CD4-positive, alpha-beta T cell (primary cell): Measurements from ENCODE around the gene SRSF11. TPM values are rescaled to one million over a fixed set of nuclear protein-coding genes. Genes with fewer than 3 reads are reported as not detected.

Experiments
- ATAC-seq: fragments of 200-7000 bp; cut with Tn5 transposase; one replicate; pipeline ENCODE4 v1.10.0; 2022; ENCODE audit warnings: mild to moderate bottlenecking; ENCODE audit not compliant: poor library complexity
- CTCF ChIA-PET: fragments of 350-600 bp; sonication (Branson Sonifier 250); formaldehyde crosslinking; loops from one replicate; lab custom pipeline; 2021; ENCODE audit warnings: antibody characterized with exemption, inconsistent platforms; lab: Charles Lee
- POLR2A ChIA-PET: fragments of 350-600 bp; sonication (Branson Sonifier 250); formaldehyde crosslinking; loops from one replicate; lab custom pipeline; 2021; ENCODE audit warnings: antibody characterized with exemption, inconsistent platforms; lab: Charles Lee
- DNase-seq, 14 experiments: peaks; one replicate each; pipeline ENCODE4 v3.0.0-alpha.2; 2013 to 2020; ENCODE audit warnings: mixed read lengths in 2 of 14
- H3K27ac ChIP-seq, 2 donors: one replicate each; pipeline versions ENCODE4 v1.5.1 to v1.7.0; 2013; ENCODE audit warnings: low read length in 2 of 2, low read depth in 1 of 2, mild to moderate bottlenecking in 1 of 2
- H3K27me3 ChIP-seq, 2 experiments: 1 replicate in 1 of 2; 2 replicates in 1 of 2; pipeline versions ENCODE4 v1.6.1 to v1.7.0; 2013; ENCODE audit warnings: low read length in 2 of 2, control low read depth in 1 of 2, mild to moderate bottlenecking in 1 of 2, moderate library complexity in 1 of 2; ENCODE audit not compliant: insufficient read depth in 2 of 2, control insufficient read depth in 1 of 2
- H3K36me3 ChIP-seq: one replicate; pipeline ENCODE4 v1.6.1; 2013; ENCODE audit warnings: low read length, control low read depth; ENCODE audit not compliant: insufficient read depth
- H3K4me1 ChIP-seq: one replicate; pipeline ENCODE4 v1.6.1; 2013; ENCODE audit warnings: low read length, control low read depth; ENCODE audit not compliant: insufficient read depth
- H3K4me3 ChIP-seq: one replicate; pipeline ENCODE4 v1.5.1; 2013; ENCODE audit warnings: mild to moderate bottlenecking, low read length, moderate library complexity
- H3K9me3 ChIP-seq, 2 experiments: 1 replicate in 1 of 2; 2 replicates in 1 of 2; pipeline versions ENCODE4 v1.6.1 to v1.7.0; 2013; ENCODE audit warnings: low read length in 2 of 2, mild to moderate bottlenecking in 2 of 2, control low read depth in 1 of 2, moderate library complexity in 1 of 2; ENCODE audit not compliant: control insufficient read depth in 1 of 2, insufficient read depth in 1 of 2
- H3K27ac Mint-ChIP-seq: one replicate; pipeline ENCODE4 v1.8.0; 2020; ENCODE audit warnings: mixed read lengths
- H3K27me3 Mint-ChIP-seq: one replicate; pipeline ENCODE4 v1.8.0; 2021; ENCODE audit warnings: mixed read lengths
- H3K36me3 Mint-ChIP-seq: one replicate; pipeline ENCODE4 v1.8.0; 2021; ENCODE audit warnings: low read depth, mixed read lengths
- H3K4me1 Mint-ChIP-seq: one replicate; pipeline ENCODE4 v1.8.0; 2021; ENCODE audit warnings: low read depth, mixed read lengths
- H3K4me3 Mint-ChIP-seq: one replicate; pipeline ENCODE4 v1.8.0; 2020; ENCODE audit warnings: mild to moderate bottlenecking, mixed read lengths
- H3K9me3 Mint-ChIP-seq: one replicate; pipeline ENCODE4 v1.8.0; 2020; ENCODE audit warnings: mixed read lengths
- intact Hi-C, 2 experiments: fragments of 100-400 bp; cut with DNase I in 1 of 2; cut with micrococcal nuclease in 1 of 2; formaldehyde crosslinking; loops; one replicate each; pipeline versions ENCODE4 v1.15.1 to v1.9.0; 2023 to 2025; cut with DNase I, micrococcal nuclease
- total RNA-seq, 174 experiments: library from RNA in 2 of 174; stranded (reverse) in 2 of 174; gene quantifications; one replicate each; pipeline ENCODE4 v1.2.3 and lab custom pipeline; 2021 to 2026
- TF ChIP-seq, protein P1 (sequence below): fragments of 200-600 bp; IDR thresholded peaks from one replicate; pipeline ENCODE4 v1.8.0; 2022; ENCODE audit warnings: antibody characterized with exemption, mild to moderate bottlenecking

Gene SRSF11
- total RNA-seq, 2 experiments from 2014 or later: 454 to 459 TPM

DNA sequence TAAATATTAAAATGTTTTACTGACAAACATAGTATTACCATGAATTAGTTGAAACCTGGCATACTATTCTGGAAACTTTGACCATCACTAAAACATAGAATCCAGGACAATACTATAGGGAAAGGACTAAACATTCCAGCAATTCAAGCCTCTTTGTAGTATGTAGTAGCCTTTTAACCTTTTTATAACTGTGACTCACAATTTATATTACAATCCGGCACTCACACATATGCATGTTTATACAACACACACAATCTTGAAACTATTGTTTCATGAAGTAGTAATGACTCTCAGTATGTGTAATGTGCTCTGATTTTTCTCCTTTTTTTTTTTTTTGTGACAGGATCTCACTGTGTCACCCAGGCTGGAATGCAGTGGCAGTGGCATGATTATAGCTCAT, 69.0 kb downstream of the SRSF11 start:
- no peaks in the 10 kb centered on the region for H3K27me3 ChIP-seq
- H3K9me3 ChIP-seq: no peaks in the 10 kb centered on the region
- Mint-ChIP-seq H3K36me3 (peaks cover 75% of the 10 kb centered on the region), H3K9me3 (no peaks in the 10 kb centered on the region), H3K4me1 (peaks cover 5% of the 10 kb centered on the region), H3K27me3 (no peaks in the 10 kb centered on the region), H3K4me3 (no peak overlapping the region), H3K27ac (no peak overlapping the region)
- peaks cover 48% of the 10 kb centered on the region for H3K36me3 ChIP-seq
- no peak overlapping the region for H3K4me3 ChIP-seq
- ATAC-seq (no peak), DNase-seq (no peak)
- POLR2A ChIA-PET: no interaction called here
- TF ChIP-seq, protein P1, sequence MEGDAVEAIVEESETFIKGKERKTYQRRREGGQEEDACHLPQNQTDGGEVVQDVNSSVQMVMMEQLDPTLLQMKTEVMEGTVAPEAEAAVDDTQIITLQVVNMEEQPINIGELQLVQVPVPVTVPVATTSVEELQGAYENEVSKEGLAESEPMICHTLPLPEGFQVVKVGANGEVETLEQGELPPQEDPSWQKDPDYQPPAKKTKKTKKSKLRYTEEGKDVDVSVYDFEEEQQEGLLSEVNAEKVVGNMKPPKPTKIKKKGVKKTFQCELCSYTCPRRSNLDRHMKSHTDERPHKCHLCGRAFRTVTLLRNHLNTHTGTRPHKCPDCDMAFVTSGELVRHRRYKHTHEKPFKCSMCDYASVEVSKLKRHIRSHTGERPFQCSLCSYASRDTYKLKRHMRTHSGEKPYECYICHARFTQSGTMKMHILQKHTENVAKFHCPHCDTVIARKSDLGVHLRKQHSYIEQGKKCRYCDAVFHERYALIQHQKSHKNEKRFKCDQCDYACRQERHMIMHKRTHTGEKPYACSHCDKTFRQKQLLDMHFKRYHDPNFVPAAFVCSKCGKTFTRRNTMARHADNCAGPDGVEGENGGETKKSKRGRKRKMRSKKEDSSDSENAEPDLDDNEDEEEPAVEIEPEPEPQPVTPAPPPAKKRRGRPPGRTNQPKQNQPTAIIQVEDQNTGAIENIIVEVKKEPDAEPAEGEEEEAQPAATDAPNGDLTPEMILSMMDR: no peak
- no peak overlapping the region for H3K27ac ChIP-seq
- intact Hi-C loops: no loop called here
- no peaks in the 10 kb centered on the region for H3K4me1 ChIP-seq
- CTCF ChIA-PET: no interaction called here

DNA sequence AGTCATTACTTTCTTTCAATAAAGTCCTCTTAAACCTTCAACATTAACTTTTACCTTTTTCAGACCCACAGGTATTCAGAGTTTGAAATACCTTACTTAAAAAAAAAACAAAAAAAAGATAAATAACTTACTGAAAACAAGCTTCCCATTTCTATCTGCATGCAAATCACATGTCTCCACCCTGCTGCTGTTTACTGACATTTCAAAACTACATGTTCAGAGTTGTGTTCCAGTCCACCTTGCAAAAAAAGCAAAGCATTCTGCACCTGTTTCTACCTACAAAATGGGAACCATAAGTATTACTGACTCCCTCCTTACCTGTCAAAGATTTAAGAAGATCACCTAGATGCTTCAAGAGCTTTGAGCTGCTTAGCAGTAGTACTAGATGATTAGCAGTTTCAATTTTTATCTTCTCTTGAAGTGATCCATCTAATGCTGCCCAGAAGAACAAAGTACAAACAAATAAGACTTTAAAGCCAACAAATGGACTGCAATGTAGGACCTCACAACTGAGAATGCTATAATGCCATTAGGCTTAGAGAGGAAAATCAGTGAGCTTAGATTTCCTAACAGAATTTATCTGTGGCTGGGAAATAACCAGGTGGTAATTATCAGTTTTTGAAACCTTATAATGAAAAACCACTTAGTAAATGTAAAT, 72.1 kb downstream of the SRSF11 start:
- DNase-seq: no peak
- Mint-ChIP-seq H3K27me3 (no peaks in the 10 kb centered on the region), H3K27ac (no peak overlapping the region), H3K36me3 (peaks cover 80% of the 10 kb centered on the region), H3K4me1 (peaks cover 3% of the 10 kb centered on the region), H3K4me3 (no peak overlapping the region), H3K9me3 (no peaks in the 10 kb centered on the region)
- Histone ChIP-seq H3K27ac (no peak overlapping the region), H3K27me3 (no peaks in the 10 kb centered on the region), H3K4me1 (no peaks in the 10 kb centered on the region), H3K4me3 (no peak overlapping the region), H3K36me3 (peaks cover 60% of the 10 kb centered on the region), H3K9me3 (no peaks in the 10 kb centered on the region)
- intact Hi-C loops: no loop called here
- CTCF ChIA-PET: no interaction called here
- no peak for ATAC-seq
- TF ChIP-seq, protein P1: no peak
- POLR2A ChIA-PET: no interaction called here

DNA sequence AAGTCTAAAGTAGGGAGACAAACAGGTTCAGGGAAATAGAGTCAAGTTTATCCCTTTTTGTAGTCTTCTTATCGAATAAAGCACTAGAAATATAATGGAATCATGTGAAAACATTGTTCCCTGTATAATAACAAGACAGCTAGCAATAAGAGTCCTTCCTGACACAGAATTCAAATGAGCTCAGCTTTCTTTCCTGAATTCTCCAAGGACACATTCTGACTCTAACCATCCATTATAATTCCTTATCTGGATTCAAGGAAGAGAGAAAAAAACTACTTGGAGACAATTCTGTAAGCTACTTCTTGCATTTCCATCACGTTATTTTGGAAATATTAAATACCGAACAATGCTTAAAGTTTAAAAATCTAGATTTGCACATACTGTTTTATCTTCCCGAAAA, 74.6 kb downstream of the SRSF11 start:
- Histone ChIP-seq H3K4me1 (no peaks in the 10 kb centered on the region), H3K27me3 (no peaks in the 10 kb centered on the region), H3K4me3 (no peak overlapping the region), H3K9me3 (no peaks in the 10 kb centered on the region), H3K27ac (no peak overlapping the region), H3K36me3 (peaks cover 74% of the 10 kb centered on the region)
- Mint-ChIP-seq H3K4me3 (no peak overlapping the region), H3K9me3 (no peaks in the 10 kb centered on the region), H3K36me3 (peaks cover 75% of the 10 kb centered on the region), H3K4me1 (peaks cover 11% of the 10 kb centered on the region), H3K27ac (no peak overlapping the region), H3K27me3 (no peaks in the 10 kb centered on the region)
- ChIA-PET POLR2A (no interaction called here), CTCF (no interaction called here)
- TF ChIP-seq, protein P1: no peak
- DNase-seq: no peak
- intact Hi-C loops: no loop called here
- no peak for ATAC-seq
